Raji (cell line): ENCODE data around the gene CTRB2.

ENCODE experiments used
- POLR2A ChIP-seq: IDR thresholded peaks from 2 replicates; pipeline ENCODE4 v1.6.1; 2011; ENCODE audit warnings: low read depth, low read length, control low read depth; ENCODE audit not compliant: insufficient read depth

The CTRB2 gene

GRCh38 chr16:75206749-75207451, at the start of gene CTRB2:
CTRB2 (minus strand) TSS chr16:75207161; CDS start chr16:75207141, 20 bp downstream.
- TF ChIP-seq POLR2A: no peak

GRCh38 chr16:75256059-75256571, 49.2 kb upstream of the CTRB2 start:
- no peak for TF ChIP-seq POLR2A

DNA sequence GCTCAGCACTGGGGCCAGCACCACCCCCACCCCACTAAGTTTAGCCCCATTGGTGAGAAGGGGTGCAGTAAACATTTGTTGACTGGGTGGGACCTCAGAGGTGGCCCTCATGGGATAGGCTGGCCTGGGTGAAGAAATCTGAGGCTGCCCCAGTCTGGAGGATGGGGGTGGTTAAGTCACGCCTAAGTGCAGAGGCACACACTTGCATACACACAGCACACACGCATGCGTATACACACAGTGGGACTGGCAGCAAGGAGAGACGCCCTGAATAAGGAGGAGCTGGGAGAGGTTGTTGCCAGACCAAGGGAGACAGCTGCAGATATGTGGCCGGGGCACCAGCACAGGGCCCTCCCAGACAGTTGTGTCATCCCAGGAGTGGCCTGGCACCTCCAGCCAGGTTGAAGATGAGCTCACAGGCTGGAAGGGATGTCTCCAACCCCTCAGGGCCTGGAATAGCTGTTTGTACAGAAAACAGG, 47.4 kb upstream of the CTRB2 start:
- TF ChIP-seq POLR2A: no peak

DNA sequence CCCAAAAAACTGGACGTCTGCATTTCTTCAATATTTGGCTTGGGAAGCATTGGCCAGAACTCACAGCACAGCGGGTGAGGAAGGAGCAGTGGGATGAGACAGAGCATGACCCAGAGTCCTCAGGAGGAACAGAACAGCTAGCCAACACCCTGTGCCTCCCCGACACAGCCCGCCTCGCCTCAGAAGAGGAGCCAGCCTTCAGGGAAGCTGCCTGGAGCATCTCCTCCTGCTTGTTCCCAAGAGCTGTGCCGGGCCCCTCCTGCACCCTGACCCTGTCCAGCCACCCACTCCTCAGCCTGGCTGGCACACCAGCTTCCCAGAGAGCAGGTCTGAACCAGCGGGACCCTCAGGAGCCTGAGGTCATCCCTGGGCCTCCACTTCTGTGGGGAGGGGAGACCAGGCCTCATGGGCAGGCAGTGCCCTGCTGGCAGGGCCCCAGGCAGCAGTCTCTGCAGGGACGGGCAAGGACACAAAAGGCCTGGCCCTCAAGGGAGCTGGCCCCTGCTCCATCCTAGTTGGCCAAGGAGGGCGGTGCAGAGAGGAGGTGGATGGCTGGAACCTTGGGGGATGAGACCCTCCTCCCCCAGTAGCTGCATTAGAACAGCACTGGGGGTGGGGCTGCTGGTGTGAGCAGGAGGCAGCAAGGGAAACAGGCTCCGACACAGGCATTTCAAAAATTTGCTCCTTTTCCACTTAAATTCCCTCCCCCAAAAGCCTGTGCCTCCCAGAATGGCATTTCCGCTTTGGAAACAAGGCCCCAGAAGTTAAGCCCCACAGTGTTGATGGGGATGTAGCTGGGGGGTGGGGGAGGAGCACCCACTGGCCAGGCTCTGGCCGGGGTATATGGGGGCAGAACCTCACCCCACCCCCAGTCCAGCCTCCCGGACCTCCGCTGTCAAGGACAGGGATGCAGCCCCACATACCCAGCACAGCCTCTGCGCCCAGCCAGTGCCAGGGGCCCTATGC, 46.3 kb upstream of the CTRB2 start:
- TF ChIP-seq POLR2A: no peak

GRCh38 chr16:75252049-75252864, 45.3 kb upstream of the CTRB2 start:
- TF ChIP-seq POLR2A: no peak

DNA sequence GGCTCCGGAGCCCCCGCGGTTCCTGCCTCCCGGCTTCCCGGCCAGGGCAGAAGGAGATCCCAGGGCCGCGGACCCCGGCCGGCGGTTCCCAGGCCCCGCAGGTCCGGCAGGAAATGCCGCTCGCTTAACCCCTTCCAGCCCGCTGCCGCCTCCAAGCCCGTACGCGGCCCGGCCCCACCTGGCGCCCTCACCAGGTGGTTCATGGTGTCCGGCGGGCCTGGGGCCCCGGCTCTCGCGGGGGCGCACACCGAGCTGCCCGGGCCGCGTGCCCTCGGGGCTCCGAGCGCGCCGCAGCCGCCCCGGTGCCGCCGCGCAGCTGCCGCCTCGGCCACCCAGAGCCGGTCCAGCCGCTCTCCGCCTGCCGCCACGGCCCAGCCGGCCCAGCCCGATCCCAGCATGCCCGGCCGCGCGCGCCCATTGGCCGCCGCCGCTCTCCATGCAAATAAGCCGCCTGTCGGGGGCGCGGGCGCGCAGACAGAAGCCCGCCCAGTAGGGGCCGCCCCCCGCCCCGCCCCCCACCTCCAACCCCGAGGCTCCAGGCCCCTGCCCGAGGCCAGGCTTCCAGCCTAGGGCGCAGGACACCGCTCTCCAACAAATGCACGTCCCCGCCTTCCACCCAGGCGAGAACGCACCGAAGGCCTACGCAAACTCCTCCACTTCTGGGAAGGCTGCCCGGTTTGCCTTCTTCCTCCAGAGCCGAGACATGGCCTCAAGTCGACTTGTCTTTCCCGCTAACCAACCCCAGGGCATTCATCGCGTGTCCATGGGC, 44.5 kb upstream of the CTRB2 start, which contains the start of gene BCAR1:
Gene BCAR1, minus strand, starts transcription at position 345 of the 769 bp plus-strand sequence. Its CDS starts 142 bp downstream, at position 203.
- no peak for TF ChIP-seq POLR2A

- TF ChIP-seq POLR2A: no peak
Observed at GRCh38 chr16:75250809-75251279, 43.9 kb upstream of the CTRB2 start.

DNA sequence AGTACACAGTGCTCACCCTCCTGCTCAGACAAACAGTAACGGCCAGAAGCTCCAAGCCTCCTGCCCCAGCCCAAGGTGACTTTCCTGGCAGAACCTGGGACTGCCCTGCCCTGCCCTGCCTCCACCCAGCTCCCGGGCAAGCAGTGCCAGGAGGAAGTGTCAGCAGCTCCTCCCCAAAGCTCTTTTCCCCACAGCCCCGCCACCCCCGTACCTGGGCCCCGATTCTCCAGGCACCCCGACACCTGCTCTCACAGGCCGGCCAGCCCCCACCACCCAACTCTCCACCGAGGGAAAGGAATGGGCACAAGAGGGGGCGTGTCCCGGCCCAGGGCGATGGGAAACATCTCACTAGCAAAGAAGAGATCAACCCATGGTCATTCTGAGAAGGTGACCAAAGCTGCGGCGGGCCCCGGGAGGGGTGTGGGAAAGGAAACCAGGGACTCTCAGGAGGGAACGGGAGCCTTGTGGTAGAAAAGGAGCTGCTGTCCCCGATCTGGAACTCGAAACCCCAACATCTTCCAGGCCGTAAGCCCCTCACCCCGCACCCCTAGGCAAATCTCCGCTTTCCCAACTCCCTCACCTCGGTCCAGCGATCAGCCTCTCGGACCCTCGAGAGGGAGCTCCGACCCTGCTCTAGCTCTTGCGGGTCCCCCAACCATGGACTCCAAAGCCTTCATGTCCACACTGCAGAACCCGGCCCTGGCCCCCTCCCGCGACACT, 43.3 kb upstream of the CTRB2 start:
- TF ChIP-seq POLR2A: no peak

- TF ChIP-seq POLR2A: no peak
Observed at GRCh38 chr16:75249441-75249840, 42.5 kb upstream of the CTRB2 start.

DNA sequence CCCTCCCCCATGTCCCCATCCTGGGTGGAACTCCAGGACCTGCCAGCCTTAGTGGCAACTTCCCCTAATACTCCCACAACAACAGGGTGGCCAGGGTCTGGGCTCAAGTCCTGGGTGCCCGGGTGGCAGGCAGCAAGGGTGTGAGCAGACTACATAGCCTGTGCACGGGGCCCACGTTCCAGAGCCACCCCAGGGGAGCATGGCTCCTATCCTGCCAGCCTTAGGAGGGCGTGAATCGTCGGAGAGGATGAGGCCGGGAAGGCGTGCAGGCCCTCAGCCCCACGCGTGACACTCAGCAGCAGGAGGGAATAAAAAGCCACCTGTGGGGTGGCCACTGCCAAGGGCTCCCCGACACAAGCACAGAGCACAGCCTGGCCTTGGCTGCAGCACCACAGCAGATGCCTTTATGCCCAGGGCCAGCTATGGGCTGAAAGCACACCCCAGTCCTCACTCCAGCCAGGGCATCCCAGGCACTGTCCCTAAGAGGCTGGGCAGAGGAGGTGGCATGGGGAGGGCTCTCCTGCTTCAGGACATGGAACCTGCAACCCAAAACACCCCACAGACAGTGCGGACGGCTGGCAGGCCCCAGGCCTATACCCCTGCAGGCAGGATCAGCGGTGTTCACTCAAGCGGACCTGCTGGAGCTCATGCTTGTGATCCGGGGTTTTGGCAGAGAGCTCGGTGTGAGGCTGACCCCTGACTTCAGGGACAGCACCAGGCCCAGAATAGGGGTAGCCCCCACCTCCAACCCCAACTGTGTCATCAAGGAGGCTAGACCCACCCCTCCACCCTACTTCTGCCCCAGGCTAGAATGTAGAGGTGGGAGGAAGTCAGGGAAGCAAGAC, 41.8 kb upstream of the CTRB2 start:
- no peak for TF ChIP-seq POLR2A

DNA sequence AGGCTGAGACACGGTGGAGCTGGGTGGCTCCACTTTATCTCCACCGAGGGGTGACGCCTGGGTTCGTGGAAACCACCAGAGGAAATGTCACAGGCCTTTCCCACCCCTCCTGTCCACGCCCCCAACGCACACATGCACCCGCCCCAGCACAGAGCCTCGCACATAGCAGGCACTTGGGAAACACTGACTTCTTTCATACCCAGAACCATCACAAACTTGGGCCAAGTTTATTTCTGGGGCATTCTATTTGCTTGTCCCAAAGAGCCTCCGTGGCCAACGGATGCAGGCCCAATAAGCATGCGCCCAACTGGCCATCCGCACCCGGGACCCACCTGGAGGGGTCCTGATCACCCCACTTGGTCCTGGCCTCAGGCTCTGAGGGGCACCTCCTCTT, 41.2 kb upstream of the CTRB2 start:
- no peak for TF ChIP-seq POLR2A

- no peak for TF ChIP-seq POLR2A
Observed at GRCh38 chr16:75247249-75247648, 40.3 kb upstream of the CTRB2 start.
